Measurements from ENCODE around the gene NFYB.

The NFYB gene

GRCh38 chr12:104106965-104107364 is 31.0 kb downstream of the NFYB start:
- peak in 1 of 2 experiments; percentile 5 for DNase-seq (ENCODE audit: low read depth in 1 of 2, low spot score in 1 of 2)
- TF ChIP-seq, protein P1, sequence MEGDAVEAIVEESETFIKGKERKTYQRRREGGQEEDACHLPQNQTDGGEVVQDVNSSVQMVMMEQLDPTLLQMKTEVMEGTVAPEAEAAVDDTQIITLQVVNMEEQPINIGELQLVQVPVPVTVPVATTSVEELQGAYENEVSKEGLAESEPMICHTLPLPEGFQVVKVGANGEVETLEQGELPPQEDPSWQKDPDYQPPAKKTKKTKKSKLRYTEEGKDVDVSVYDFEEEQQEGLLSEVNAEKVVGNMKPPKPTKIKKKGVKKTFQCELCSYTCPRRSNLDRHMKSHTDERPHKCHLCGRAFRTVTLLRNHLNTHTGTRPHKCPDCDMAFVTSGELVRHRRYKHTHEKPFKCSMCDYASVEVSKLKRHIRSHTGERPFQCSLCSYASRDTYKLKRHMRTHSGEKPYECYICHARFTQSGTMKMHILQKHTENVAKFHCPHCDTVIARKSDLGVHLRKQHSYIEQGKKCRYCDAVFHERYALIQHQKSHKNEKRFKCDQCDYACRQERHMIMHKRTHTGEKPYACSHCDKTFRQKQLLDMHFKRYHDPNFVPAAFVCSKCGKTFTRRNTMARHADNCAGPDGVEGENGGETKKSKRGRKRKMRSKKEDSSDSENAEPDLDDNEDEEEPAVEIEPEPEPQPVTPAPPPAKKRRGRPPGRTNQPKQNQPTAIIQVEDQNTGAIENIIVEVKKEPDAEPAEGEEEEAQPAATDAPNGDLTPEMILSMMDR (IDR thresholded peaks at IDR 0.05; ENCODE audit: insufficient read depth, low read length): no peak
- TF ChIP-seq REST (IDR thresholded peaks at IDR 0.05; ENCODE audit: insufficient replicate concordance, low read depth) (no peak), GABPA (IDR thresholded peaks at IDR 0.05; ENCODE audit: low read depth) (no peak), SPI1 (IDR thresholded peaks at IDR 0.05; ENCODE audit: borderline replicate concordance, low read depth) (peak; percentile 98), POLR2AphosphoS5 (IDR thresholded peaks at IDR 0.05; ENCODE audit: low read depth) (no peak)
- no peak overlapping the region for H3K4me3 ChIP-seq (replicated peaks; ENCODE audit: insufficient read depth, low read length)
- H3K27me3 ChIP-seq (ENCODE audit: insufficient read depth, poor library complexity, severe bottlenecking): no peaks in the 10 kb centered on the region
- no peak overlapping the region for H3K27ac ChIP-seq (replicated peaks)

- Histone ChIP-seq H3K4me3 (replicated peaks; ENCODE audit: insufficient read depth, low read length) (no peak overlapping the region), H3K27ac (replicated peaks) (no peak overlapping the region), H3K27me3 (ENCODE audit: insufficient read depth, poor library complexity, severe bottlenecking) (no peaks in the 10 kb centered on the region)
- TF ChIP-seq REST (IDR thresholded peaks at IDR 0.05; ENCODE audit: insufficient replicate concordance, low read depth) (no peak), GABPA (IDR thresholded peaks at IDR 0.05; ENCODE audit: low read depth) (no peak), SPI1 (IDR thresholded peaks at IDR 0.05; ENCODE audit: borderline replicate concordance, low read depth) (no peak), POLR2AphosphoS5 (IDR thresholded peaks at IDR 0.05; ENCODE audit: low read depth) (no peak)
- TF ChIP-seq, protein P1 (IDR thresholded peaks at IDR 0.05; ENCODE audit: insufficient read depth, low read length): no peak
- DNase-seq (ENCODE audit: low read depth in 1 of 2, low spot score in 1 of 2): no peak
These were observed 32.5 kb downstream of the NFYB start for GRCh38 chr12:104105461-104105860.

DNA sequence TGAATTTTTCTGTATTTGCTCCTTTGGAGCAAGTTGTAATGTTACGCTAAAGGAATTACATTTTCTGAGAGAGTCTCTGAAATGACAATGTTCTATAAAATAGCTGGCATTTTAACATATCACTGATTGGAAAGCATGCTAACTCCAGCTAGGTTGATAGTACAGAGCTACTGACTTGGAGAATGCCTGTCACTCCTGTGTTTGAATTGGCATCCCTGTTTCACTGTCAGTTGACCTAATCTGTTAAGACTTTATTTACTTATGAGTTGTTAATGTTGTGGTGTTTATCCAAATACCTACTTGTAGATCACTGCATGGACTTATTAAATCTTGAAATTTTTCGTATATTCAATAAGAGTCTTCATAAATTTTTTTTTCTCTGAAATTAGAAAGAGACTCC is 40.1 kb downstream of the NFYB start:
- Histone ChIP-seq H3K4me3 (replicated peaks; ENCODE audit: insufficient read depth, low read length) (no peak overlapping the region), H3K27ac (replicated peaks) (no peak overlapping the region), H3K27me3 (ENCODE audit: insufficient read depth, poor library complexity, severe bottlenecking) (no peaks in the 10 kb centered on the region)
- TF ChIP-seq REST (IDR thresholded peaks at IDR 0.05; ENCODE audit: insufficient replicate concordance, low read depth) (no peak), POLR2AphosphoS5 (IDR thresholded peaks at IDR 0.05; ENCODE audit: low read depth) (no peak), GABPA (IDR thresholded peaks at IDR 0.05; ENCODE audit: low read depth) (no peak), SPI1 (IDR thresholded peaks at IDR 0.05; ENCODE audit: borderline replicate concordance, low read depth) (no peak)
- TF ChIP-seq, protein P1 (IDR thresholded peaks at IDR 0.05; ENCODE audit: insufficient read depth, low read length): no peak
- no peak for DNase-seq (ENCODE audit: low read depth in 1 of 2, low spot score in 1 of 2)

Data from HL-60 (cell line).